GM12892 (cell line): ENCODE results near the gene FAM240A.
"Not testable (repeated sequence)": the region's sequence is repeated elsewhere in the genome, so short reads cannot be mapped to it uniquely, and the experiment has no call there.

Experiments used
- DNase-seq: peaks from one replicate; pipeline ENCODE4 v3.0.0; 2011; ENCODE audit not compliant: insufficient read length
- FAIRE-seq: peaks from 2 replicates; lab custom pipeline; 2011; peaks lifted over from hg19 to GRCh38; lab: Jason Lieb, UNC
- POLR2A ChIP-seq: IDR thresholded peaks from 2 replicates; pipeline ENCODE4 v1.6.1; 2011; ENCODE audit warnings: low read depth, low read length, control low read depth
- POLR2AphosphoS5 ChIP-seq: IDR thresholded peaks from 2 replicates; pipeline ENCODE4 v1.6.1; 2011; ENCODE audit warnings: low read depth, low read length, control low read depth
- TAF1 ChIP-seq: IDR thresholded peaks from 2 replicates; pipeline ENCODE4 v1.6.1; 2011; ENCODE audit warnings: low read depth, mild to moderate bottlenecking, control low read depth, low read length, borderline replicate concordance

Gene FAM240A

GRCh38 chr3:46578973-46579755 is 33.2 kb upstream of the FAM240A start:
- DNase-seq (no peak), FAIRE-seq (no peak)
- no peak for TF ChIP-seq POLR2A
- TF ChIP-seq TAF1 = no peak
- TF ChIP-seq POLR2AphosphoS5 = no peak

GRCh38 chr3:46579756-46580286 is 32.5 kb upstream of the FAM240A start:
- no peak for FAIRE-seq
- TF ChIP-seq TAF1 (no peak), POLR2A (no peak), POLR2AphosphoS5 (no peak)
- DNase-seq = no peak

DNA sequence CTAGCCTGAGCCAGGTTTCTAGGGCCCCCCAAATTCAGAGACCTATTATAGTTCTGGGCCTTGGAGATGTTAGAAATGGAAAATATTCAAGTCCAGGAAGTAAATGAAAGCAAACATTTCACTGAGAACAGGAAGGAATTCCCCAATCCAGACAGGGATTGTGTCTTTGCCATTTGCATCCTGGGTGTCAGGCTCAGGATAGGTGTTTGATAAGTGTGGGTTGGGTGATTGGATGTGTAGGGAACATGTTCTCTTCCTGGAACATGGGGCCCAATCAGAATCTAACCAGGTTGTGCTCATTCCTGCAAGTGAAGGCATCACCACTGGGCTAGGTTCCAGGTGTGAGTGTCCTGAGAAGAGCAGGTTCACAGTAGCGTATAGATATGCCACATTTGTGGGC is 31.6 kb upstream of the FAM240A start:
- no peak for FAIRE-seq
- no peak for DNase-seq
- TF ChIP-seq POLR2AphosphoS5 (no peak), POLR2A (no peak), TAF1 (no peak)

DNA sequence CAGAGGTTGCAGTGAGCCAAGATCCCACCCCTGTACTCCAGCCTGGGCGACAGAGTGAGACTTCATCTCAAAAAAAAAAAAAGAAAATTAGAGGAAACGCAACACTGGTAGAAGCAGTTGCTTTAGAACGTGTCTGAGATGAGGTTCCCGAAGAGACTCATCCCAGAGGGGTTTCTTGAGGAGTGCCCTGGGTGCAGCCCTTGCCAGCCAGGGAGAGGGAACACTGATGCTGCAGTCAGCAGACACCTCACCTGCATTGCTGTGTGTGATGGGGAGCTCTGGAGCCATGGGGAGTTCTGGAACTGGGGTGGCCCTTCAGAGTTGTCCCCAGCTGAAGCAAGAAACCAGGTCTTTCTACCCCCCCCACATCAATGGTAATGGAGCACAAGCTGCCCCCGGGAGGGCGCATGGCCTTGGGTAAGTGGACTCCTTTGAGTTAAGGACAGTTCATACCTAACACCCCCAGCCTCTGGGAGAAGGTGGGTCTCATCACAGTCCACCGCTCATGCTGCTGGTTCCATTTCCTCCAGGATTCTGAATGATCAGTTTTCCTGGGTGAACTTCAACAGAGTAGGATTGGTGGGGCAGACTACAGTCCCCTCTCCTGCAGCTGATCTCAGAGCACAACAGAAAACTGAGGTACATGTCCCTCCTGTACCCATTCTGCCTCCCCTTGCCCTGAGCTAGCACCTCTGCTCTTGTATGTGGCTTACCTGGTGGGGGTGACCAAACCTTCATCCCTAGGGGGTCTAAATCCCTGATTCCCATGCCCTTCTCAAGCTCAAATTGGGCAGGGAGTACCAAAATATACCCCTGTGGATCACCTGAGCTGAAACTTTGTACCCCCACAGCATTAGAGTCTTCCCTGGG is 27.5 kb upstream of the FAM240A start:
- no peak for FAIRE-seq
- DNase-seq = no peak
- TF ChIP-seq TAF1 (no peak), POLR2A (no peak), POLR2AphosphoS5 (no peak)

DNA sequence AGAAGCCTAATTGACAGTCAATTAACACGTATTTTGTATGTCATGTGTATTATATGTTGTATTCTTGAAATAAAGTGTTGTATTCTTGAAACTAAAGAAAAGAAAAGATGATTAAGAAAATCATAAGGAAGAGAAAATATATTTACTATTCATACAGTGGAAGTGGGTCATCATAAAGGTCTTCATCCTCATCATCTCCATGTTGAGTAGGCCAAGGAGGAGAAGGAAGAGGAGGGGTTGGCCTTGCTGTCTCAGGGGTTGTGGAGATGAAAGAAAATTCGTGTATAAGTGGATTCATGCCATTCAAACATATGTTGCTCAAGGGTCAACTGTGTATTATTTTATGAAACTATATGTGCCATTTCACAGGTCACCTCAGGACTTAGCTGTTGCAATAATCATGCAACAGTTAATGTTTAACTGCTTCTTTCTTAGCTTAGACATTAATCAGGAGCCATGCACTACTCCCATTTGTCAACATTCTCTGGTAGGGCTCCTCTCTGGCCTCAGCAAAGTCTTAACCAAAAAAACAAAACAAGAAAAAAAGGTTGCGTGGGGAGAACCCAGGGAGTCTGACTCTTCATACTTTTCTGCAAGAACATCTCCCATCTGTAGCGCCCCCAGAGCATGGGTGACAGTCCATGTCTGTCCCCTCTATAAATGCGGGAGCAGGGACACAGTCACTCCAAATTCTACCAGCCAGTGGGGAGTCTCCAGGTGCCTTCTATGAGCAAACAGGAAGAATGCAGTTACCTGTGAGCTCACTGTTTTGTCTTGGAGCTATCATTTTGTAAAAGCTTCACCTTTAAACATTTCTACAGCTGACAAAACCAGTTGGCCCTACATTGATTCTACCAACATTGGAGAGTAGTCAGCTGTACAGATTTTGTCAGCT is 26.3 kb upstream of the FAM240A start:
- TF ChIP-seq POLR2A (no peak), TAF1 (no peak), POLR2AphosphoS5 (no peak)
- DNase-seq = no peak
- no peak for FAIRE-seq

DNA sequence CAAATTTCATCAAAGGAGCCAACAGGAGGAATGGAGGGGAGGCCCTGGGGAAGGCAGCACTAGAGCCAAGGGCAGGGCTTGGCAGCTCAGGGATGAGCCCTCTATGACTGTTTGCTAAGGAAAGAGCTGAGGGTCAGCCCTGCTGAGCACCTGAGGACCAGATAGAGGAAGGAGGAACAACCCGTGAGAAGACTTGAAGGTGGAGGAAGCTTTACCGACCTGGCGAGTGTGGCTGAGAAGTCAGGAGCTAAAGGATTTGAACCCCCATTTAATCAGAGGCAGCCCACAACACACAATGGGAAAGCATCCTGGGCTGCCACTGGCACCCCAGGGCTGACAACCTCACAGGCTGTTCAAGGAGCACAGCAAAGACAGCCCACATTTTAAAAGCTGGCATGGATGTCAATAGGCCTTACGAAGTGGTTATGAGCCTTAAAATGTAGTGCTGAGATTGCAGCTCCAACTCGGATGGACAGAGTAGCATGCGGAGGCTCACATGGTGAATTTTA is 25.5 kb upstream of the FAM240A start:
- TF ChIP-seq POLR2A (no peak), TAF1 (no peak), POLR2AphosphoS5 (no peak)
- FAIRE-seq = no peak
- no peak for DNase-seq

- DNase-seq, FAIRE-seq: not testable (repeated sequence)
Observed at GRCh38 chr3:46587268-46587667, 25.1 kb upstream of the FAM240A start.

- DNase-seq (no peak), FAIRE-seq (no peak)
- TF ChIP-seq POLR2AphosphoS5 (no peak), POLR2A (no peak), TAF1 (no peak)
Observed at GRCh38 chr3:46593274-46593862, 19.0 kb upstream of the FAM240A start.

GRCh38 chr3:46593979-46594378 is 18.3 kb upstream of the FAM240A start:
- FAIRE-seq (no peak), DNase-seq (no peak)
- TF ChIP-seq POLR2AphosphoS5 (no peak), POLR2A (no peak), TAF1 (no peak)

DNA sequence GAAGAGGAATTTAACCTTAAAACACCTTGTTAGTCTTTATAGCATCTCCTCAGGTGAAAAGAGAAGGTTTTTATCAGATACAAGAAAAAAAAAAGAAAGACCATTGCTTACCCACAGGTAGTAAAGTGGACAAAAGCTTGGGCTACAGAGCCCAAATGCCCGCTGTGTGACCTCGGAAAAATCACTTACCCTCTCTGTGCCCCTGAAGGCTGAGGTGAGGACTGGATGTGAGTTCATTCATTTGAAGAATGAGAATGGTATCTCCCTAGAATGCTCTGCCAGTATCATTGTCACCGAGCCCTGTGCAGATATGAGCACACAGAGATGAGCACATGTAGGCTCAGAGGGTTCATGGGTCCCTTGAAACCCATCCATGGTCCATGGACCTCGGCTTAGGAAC is 17.6 kb upstream of the FAM240A start:
- DNase-seq = no peak
- TF ChIP-seq POLR2AphosphoS5 = no peak
- TF ChIP-seq POLR2A = no peak
- TF ChIP-seq TAF1 = no peak
- FAIRE-seq = no peak
